Measurements from ENCODE around the gene CPEB3.
"Not testable (repeated sequence)": the region's sequence is repeated elsewhere in the genome, so short reads cannot be mapped to it uniquely, and the experiment has no call there.

Gene CPEB3

GRCh38 chr10:92290837-92291615 is at the start of gene CPEB3, which contains the start of gene MARCHF5:
CPEB3 (minus strand) TSS chr10:92291078; CDS start chr10:92240350, 50,728 bp downstream.
MARCHF5 (plus strand) TSS chr10:92291167; CDS start chr10:92291495, 328 bp downstream.
- TF ChIP-seq, protein P1, sequence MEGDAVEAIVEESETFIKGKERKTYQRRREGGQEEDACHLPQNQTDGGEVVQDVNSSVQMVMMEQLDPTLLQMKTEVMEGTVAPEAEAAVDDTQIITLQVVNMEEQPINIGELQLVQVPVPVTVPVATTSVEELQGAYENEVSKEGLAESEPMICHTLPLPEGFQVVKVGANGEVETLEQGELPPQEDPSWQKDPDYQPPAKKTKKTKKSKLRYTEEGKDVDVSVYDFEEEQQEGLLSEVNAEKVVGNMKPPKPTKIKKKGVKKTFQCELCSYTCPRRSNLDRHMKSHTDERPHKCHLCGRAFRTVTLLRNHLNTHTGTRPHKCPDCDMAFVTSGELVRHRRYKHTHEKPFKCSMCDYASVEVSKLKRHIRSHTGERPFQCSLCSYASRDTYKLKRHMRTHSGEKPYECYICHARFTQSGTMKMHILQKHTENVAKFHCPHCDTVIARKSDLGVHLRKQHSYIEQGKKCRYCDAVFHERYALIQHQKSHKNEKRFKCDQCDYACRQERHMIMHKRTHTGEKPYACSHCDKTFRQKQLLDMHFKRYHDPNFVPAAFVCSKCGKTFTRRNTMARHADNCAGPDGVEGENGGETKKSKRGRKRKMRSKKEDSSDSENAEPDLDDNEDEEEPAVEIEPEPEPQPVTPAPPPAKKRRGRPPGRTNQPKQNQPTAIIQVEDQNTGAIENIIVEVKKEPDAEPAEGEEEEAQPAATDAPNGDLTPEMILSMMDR (IDR thresholded peaks at IDR 0.05; ENCODE audit: control extremely low read depth, extremely low read depth, low read depth, missing control alignments): peak; percentile 28
- POLR2A ChIA-PET: interaction anchor here (1.0 to 1.2 kb wide), 3 partner anchors 9 to 16 kb away, joined by 3 to 5 read pairs (median 4); no protein-coding TSS in a partner anchor
- peak; percentile 96 for DNase-seq (ENCODE audit: extremely low spot score)
- CTCF ChIA-PET: interaction anchor here (0.8 to 4.1 kb wide), 23 partner anchors 10 to 283 kb away, joined by 3 to 51 read pairs (median 4); partner anchors contain the start of gene IDE

DNA sequence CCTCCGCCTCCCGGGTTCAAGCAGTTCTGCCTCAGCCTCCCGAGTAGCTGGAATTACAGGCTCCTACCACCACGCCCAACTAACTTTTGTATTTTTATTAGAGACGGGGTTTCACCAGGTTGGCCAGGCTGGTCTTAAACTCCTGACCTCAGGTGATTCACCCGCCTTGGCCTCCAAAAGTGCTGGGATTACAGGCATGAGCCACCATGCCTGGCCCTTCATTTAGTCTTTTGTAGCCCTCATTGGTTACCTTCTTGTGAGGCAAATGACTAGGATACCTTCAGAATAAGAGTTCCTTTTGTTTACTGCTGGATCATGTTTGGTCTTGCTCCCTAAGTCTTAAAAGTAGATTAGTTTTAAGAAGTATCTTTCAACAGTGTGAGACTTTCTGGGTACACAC is 39.0 kb upstream of the CPEB3 start:
- POLR2A ChIA-PET; CTCF ChIA-PET; DNase-seq (ENCODE audit: extremely low spot score): not testable (repeated sequence)

- TF ChIP-seq, protein P1 (IDR thresholded peaks at IDR 0.05; ENCODE audit: control extremely low read depth, extremely low read depth, low read depth, missing control alignments): no peak
- DNase-seq (ENCODE audit: extremely low spot score): no peak
- ChIA-PET CTCF (no interaction called here), POLR2A (no interaction called here)
Measured at GRCh38 chr10:92328993-92329392, 38.1 kb upstream of the CPEB3 start.

GRCh38 chr10:92327445-92328433 is 36.9 kb upstream of the CPEB3 start:
- no peak for DNase-seq (ENCODE audit: extremely low spot score)
- ChIA-PET CTCF (no interaction called here), POLR2A (interaction anchor here (0.6 kb wide), 1 partner anchor 9 kb away, joined by 5 read pairs; no protein-coding TSS in a partner anchor)
- TF ChIP-seq, protein P1 (IDR thresholded peaks at IDR 0.05; ENCODE audit: control extremely low read depth, extremely low read depth, low read depth, missing control alignments): no peak

GRCh38 chr10:92323079-92323478 is 32.2 kb upstream of the CPEB3 start:
- ChIA-PET POLR2A (no interaction called here), CTCF (no interaction called here)
- no peak for DNase-seq (ENCODE audit: extremely low spot score)
- TF ChIP-seq, protein P1 (IDR thresholded peaks at IDR 0.05; ENCODE audit: control extremely low read depth, extremely low read depth, low read depth, missing control alignments): no peak

- TF ChIP-seq, protein P1 (IDR thresholded peaks at IDR 0.05; ENCODE audit: control extremely low read depth, extremely low read depth, low read depth, missing control alignments): no peak
- DNase-seq (ENCODE audit: extremely low spot score): no peak
- CTCF ChIA-PET: no interaction called here
- POLR2A ChIA-PET: no interaction called here
Measured at GRCh38 chr10:92316610-92317009, 25.7 kb upstream of the CPEB3 start.
